HG02610 (cell line): ENCODE data around the gene FEV.

Experiments used
- ATAC-seq: cut with Tn5 transposase; IDR thresholded peaks from one replicate; pipeline ENCODE4 v1.9.1; 2021; ENCODE audit warnings: mild to moderate bottlenecking, moderate library complexity; ENCODE audit not compliant: unreplicated experiment

FEV gene

DNA sequence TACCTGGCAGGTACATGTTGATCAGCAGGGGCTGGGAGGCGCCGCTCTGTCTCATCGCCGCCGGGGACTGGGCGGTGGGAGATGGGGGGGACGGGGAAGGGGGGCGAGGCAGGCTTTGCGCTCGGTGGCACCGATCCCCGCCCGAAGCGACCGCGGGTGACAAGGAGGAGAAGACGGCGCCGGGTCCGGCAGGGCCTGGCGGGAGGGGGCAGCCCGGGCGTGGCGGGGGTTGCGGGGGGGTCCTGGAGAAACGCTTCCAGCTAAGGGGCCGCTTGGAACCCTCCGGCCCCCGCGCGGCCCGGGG, at the start of gene FEV:
Gene FEV (minus strand): TSS at position 164 of the 304 bp plus-strand sequence. CDS start 109 bp downstream, at position 55.
- no peak for ATAC-seq

- no peak for ATAC-seq
These were observed 47.2 kb upstream of the FEV start for GRCh38 chr2:219032051-219032745.

GRCh38 chr2:219031005-219031738, 46.2 kb upstream of the FEV start:
- no peak for ATAC-seq

DNA sequence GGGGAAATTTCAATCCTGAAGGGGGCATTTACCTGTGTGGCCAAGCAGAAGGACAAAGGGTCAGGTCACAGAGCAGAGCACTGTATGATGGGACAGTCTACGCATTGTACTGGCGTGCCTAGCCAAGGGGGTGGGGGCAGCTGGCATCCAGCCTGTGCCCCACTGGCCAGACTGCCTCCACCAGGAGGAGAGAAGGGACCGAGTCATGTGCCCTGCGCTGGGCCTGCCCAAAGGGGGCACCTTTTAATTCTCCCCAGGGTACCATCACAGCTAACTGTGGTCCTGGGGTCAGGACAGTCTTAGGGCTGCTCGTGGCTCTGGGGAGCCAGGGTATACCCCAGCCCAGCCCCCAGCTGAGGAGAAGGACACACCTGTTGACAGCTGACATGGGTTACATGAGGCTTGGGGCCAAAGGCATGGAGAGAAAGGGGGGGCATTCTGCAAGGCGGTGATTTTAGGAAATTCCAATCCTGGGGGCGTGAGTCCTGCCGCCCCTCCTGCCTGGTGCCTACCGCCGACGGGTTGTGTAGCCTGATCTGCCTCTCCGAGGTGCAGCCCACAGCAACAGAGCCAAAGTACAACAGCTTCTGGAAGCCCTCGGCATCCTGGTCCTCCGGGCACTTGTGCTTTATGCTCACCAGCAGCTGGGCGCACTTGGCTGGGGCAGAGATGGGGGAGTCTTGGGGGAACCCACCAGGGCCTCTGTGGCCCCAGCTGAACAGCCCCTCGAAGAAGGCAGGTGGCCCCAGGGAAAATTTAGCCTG, 45.4 kb upstream of the FEV start:
- no peak for ATAC-seq

- ATAC-seq: peak; percentile 78
These were observed 44.8 kb upstream of the FEV start for GRCh38 chr2:219029829-219030165.

- peak; percentile 26 for ATAC-seq
These were observed 44.2 kb upstream of the FEV start for GRCh38 chr2:219028996-219029828.

GRCh38 chr2:219028141-219028540, 43.2 kb upstream of the FEV start:
- no peak for ATAC-seq

- ATAC-seq: no peak
These were observed 42.6 kb upstream of the FEV start for GRCh38 chr2:219027511-219028055.

- ATAC-seq: no peak
These were observed 42.0 kb upstream of the FEV start for GRCh38 chr2:219026946-219027345.

DNA sequence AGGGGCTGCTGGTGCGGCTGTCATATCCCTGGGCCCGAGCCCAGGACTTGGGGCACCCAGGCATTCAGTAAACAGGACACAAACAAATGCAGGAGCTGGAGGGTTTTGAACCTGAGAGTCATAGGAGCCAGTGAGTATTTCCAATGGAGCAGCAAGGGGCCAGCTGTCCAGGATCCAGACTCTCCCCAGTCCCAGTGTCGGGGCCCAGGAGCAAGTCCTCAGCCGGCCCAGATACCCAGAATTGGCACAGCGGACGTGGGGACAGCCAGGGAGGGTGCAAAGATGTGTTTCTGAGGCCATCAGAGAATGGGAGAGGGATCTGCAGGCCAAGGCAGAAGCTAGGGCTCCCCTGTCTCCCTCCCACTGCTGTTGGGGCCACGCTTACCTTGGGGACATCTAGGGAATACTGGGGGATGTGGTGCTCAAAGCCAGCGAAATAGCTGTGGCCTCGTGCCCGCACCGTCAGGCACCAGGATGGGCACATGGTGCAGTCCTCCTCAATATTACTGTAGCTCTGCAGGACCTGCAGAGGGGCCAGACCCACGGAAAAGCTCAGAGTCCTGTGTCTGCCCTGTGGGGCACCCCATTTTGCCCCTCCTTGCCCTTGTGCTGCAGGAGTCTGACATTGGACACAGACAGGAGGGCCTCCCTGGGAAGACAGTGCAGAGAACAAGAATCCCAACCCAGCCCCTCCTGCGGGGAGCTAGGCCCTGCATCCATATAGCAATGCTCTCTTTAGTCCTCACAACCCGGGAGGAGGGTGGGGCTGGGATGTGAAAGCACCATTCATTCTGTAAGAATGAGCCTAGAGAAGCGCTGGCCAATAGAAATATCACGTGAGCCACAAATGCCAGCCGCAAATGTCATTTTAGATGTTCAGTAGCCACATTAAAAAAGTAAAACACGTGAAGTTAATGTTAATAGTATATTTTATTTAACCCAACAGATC, 40.9 kb upstream of the FEV start:
- ATAC-seq: no peak

- no peak for ATAC-seq
These were observed 39.1 kb upstream of the FEV start for GRCh38 chr2:219024059-219024458.

- no peak for ATAC-seq
These were observed 38.1 kb upstream of the FEV start for GRCh38 chr2:219023045-219023605.

- ATAC-seq: no peak
These were observed 37.6 kb upstream of the FEV start for GRCh38 chr2:219022616-219023015.

GRCh38 chr2:219022041-219022440, 37.1 kb upstream of the FEV start:
- no peak for ATAC-seq

DNA sequence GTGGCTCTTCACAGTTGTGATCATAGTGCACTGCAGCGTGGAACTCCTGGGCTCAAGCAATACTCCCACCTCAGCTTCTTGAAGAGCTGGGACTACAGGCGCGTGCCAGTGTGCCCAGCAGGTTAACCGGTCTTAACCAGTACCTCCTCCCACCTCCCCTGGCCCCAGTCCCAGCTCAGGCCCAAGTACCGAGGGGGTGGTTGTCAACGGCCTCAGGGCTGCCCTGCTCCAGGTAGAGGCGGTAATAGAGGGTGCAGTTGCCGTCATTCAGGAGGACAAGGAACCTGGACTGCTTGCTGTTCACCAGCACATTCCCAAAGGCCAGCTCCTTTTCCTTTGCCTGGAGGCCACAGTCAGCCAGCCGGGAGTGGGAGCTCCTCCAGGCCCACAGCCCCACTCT, 36.6 kb upstream of the FEV start:
- no peak for ATAC-seq

DNA sequence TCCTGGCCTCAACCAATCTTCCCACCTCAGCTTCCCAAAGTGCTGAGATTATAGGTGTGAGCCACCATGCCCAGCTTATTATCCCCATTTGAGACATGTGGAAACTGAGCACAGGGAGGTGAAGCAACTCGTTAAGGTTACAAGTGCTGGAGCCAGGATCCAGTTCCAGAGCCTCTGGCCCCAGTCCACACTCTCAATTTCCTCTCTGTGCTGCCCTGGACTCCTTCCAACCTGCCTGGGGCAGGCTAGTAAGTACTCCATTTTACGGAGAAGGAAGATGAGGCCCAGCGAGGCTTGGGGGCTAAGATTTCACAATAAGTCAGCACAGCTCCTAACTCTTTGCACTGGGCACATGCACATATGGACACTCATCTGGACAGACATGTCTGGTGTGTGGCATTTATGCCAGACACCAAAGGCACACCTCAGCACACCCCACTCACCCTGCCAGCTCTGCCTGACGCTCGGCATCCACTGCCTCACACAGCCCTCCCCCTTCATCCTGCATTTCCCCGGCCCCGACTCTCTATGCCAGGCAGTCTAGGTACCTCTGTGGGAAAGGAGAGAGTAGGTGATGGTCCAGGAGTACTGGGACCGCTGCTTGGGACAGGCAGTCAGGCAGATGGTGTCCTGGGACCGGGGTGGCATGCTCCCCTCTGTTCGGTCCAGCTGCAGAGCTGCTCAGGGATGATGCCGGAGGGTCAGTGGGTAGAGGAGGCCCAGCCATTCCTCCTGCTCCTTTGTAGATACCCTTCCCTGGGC, 35.8 kb upstream of the FEV start:
- ATAC-seq: no peak

- ATAC-seq: no peak
These were observed 34.5 kb upstream of the FEV start for GRCh38 chr2:219019436-219019835.

- no peak for ATAC-seq
These were observed 33.7 kb upstream of the FEV start for GRCh38 chr2:219018726-219019125.

- no peak for ATAC-seq
These were observed 33.3 kb upstream of the FEV start for GRCh38 chr2:219018286-219018685.
